Measurements from ENCODE around the gene SMARCAL1. TPM values are rescaled to one million over a fixed set of nuclear protein-coding genes. Genes with fewer than 3 reads are reported as not detected.
A peak's percentile ranks its signal among the peaks of the same experiment; 100 is the strongest.

SMARCAL1 gene
- total RNA-seq, 1 experiment from 2014 or later, result 25.4 TPM

GRCh38 chr2:216499641-216500218 lies 87.4 kb downstream of the SMARCAL1 start:
- H3K9me3 Mint-ChIP-seq (ENCODE audit: low read depth, unreplicated experiment), result no peaks in the 10 kb centered on the region
- TF ChIP-seq CTCF (IDR thresholded peaks at IDR 0.05; ENCODE audit: unreplicated experiment), result no peak
- H3K27ac Mint-ChIP-seq (ENCODE audit: unreplicated experiment), result peak overlapping the region; percentile 100
- H3K4me3 Mint-ChIP-seq (ENCODE audit: low read depth, unreplicated experiment), result peak overlapping the region; percentile 100
- peaks cover 71% of the 10 kb centered on the region for H3K36me3 Mint-ChIP-seq (ENCODE audit: insufficient read depth, unreplicated experiment)
- CTCF ChIA-PET, result interaction anchor here (0.6 kb wide), 1 partner anchor 856 kb away, joined by 3 read pairs; no protein-coding TSS in a partner anchor
- TSS peak; percentile 54 for BruUV-seq (replicated peaks)
- DNase-seq, result no peak
- H3K27me3 Mint-ChIP-seq (ENCODE audit: unreplicated experiment), result no peaks in the 10 kb centered on the region
- intact Hi-C loops (cut with micrococcal nuclease; ENCODE audit: unreplicated experiment), result no loop called here
- peaks cover 27% of the 10 kb centered on the region for H3K4me1 Mint-ChIP-seq (ENCODE audit: low read depth, unreplicated experiment)

- Mint-ChIP-seq H3K27ac (ENCODE audit: unreplicated experiment) (peak overlapping the region; percentile 100), H3K4me3 (ENCODE audit: low read depth, unreplicated experiment) (peak overlapping the region; percentile 100), H3K27me3 (ENCODE audit: unreplicated experiment) (no peaks in the 10 kb centered on the region), H3K9me3 (ENCODE audit: low read depth, unreplicated experiment) (no peaks in the 10 kb centered on the region), H3K36me3 (ENCODE audit: insufficient read depth, unreplicated experiment) (peaks cover 80% of the 10 kb centered on the region), H3K4me1 (ENCODE audit: low read depth, unreplicated experiment) (peaks cover 27% of the 10 kb centered on the region)
- CTCF ChIA-PET, result no interaction called here
- DNase-seq, result no peak
- intact Hi-C loops (cut with micrococcal nuclease; ENCODE audit: unreplicated experiment), result no loop called here
- BruUV-seq (replicated peaks), result no TSS peak
- TF ChIP-seq CTCF (IDR thresholded peaks at IDR 0.05; ENCODE audit: unreplicated experiment), result no peak
These were observed 88.3 kb downstream of the SMARCAL1 start for GRCh38 chr2:216500572-216500971.

- Mint-ChIP-seq H3K27ac (ENCODE audit: unreplicated experiment) (no peak overlapping the region), H3K4me3 (ENCODE audit: low read depth, unreplicated experiment) (no peak overlapping the region), H3K4me1 (ENCODE audit: low read depth, unreplicated experiment) (peaks cover 27% of the 10 kb centered on the region), H3K27me3 (ENCODE audit: unreplicated experiment) (no peaks in the 10 kb centered on the region), H3K36me3 (ENCODE audit: insufficient read depth, unreplicated experiment) (peaks cover 93% of the 10 kb centered on the region), H3K9me3 (ENCODE audit: low read depth, unreplicated experiment) (no peaks in the 10 kb centered on the region)
- TF ChIP-seq CTCF (IDR thresholded peaks at IDR 0.05; ENCODE audit: unreplicated experiment), result no peak
- BruUV-seq (replicated peaks), result no TSS peak
- CTCF ChIA-PET, result no interaction called here
- DNase-seq, result no peak
- intact Hi-C loops (cut with micrococcal nuclease; ENCODE audit: unreplicated experiment), result no loop called here
These were observed 89.6 kb downstream of the SMARCAL1 start for GRCh38 chr2:216501854-216502253.

- TF ChIP-seq CTCF (IDR thresholded peaks at IDR 0.05; ENCODE audit: unreplicated experiment), result no peak
- no TSS peak for BruUV-seq (replicated peaks)
- H3K36me3 Mint-ChIP-seq (ENCODE audit: insufficient read depth, unreplicated experiment), result peaks cover 99% of the 10 kb centered on the region
- intact Hi-C loops (cut with micrococcal nuclease; ENCODE audit: unreplicated experiment), result no loop called here
- H3K4me3 Mint-ChIP-seq (ENCODE audit: low read depth, unreplicated experiment), result peak overlapping the region; percentile 10
- H3K27me3 Mint-ChIP-seq (ENCODE audit: unreplicated experiment), result no peaks in the 10 kb centered on the region
- CTCF ChIA-PET, result no interaction called here
- DNase-seq, result no peak
- H3K27ac Mint-ChIP-seq (ENCODE audit: unreplicated experiment), result peak overlapping the region; percentile 66
- H3K9me3 Mint-ChIP-seq (ENCODE audit: low read depth, unreplicated experiment), result no peaks in the 10 kb centered on the region
- H3K4me1 Mint-ChIP-seq (ENCODE audit: low read depth, unreplicated experiment), result peaks cover 24% of the 10 kb centered on the region
These were observed 90.3 kb downstream of the SMARCAL1 start for GRCh38 chr2:216502381-216503158.

All from Calu3 (cell line).